GM12801 (cell line): ENCODE measurements around the gene COIL.

Experiments used
- CTCF ChIP-seq: IDR thresholded peaks from one replicate; pipeline ENCODE4 v1.5.1; 2011; ENCODE audit warnings: control low read depth; ENCODE audit not compliant: insufficient read length; ENCODE audit errors: extremely low read depth

The COIL gene

GRCh38 chr17:56936697-56937322 is 24.0 kb downstream of the COIL start:
- TF ChIP-seq CTCF: no peak

GRCh38 chr17:56935461-56935860 is 25.4 kb downstream of the COIL start:
- no peak for TF ChIP-seq CTCF

GRCh38 chr17:56934280-56934679 is 26.6 kb downstream of the COIL start:
- no peak for TF ChIP-seq CTCF

- TF ChIP-seq CTCF: no peak
These were observed 27.0 kb downstream of the COIL start for GRCh38 chr17:56933868-56934267.

- TF ChIP-seq CTCF: no peak
These were observed 27.6 kb downstream of the COIL start for GRCh38 chr17:56933151-56933745.

GRCh38 chr17:56930739-56931337 is 30.0 kb downstream of the COIL start:
- no peak for TF ChIP-seq CTCF

- no peak for TF ChIP-seq CTCF
These were observed 31.4 kb downstream of the COIL start for GRCh38 chr17:56929362-56929969.
